SHP77 treated with DMSO at 0.1 percent for 48 hours (cell line): ENCODE data around the gene TSPO2.
"Not testable (repeated sequence)": the region's sequence is repeated elsewhere in the genome, so short reads cannot be mapped to it uniquely, and the experiment has no call there.

Source experiments
- DNase-seq: peaks from one replicate; lab custom pipeline; 2025; lab: John Stamatoyannopoulos, UW

The TSPO2 gene

GRCh38 chr6:41042226-41043055 lies at the start of gene TSPO2:
Gene TSPO2 (plus strand): TSS chr6:41042467. CDS start chr6:41042986, 519 bp downstream.
- DNase-seq, result no peak

- DNase-seq, result no peak
Observed at GRCh38 chr6:40992746-40993145, 49.5 kb upstream of the TSPO2 start.

- DNase-seq, result peak; percentile 2
Observed at GRCh38 chr6:40996591-40997233, 45.6 kb upstream of the TSPO2 start.

- DNase-seq, result no peak
Observed at GRCh38 chr6:40997234-40997957, 44.9 kb upstream of the TSPO2 start.

- DNase-seq, result no peak
Observed at GRCh38 chr6:40998661-40999060, 43.6 kb upstream of the TSPO2 start.

- DNase-seq, result no peak
Observed at GRCh38 chr6:40999569-40999968, 42.7 kb upstream of the TSPO2 start.

- no peak for DNase-seq
Observed at GRCh38 chr6:41000248-41000647, 42.0 kb upstream of the TSPO2 start.

- no peak for DNase-seq
Observed at GRCh38 chr6:41002168-41002567, 40.1 kb upstream of the TSPO2 start.

- peak; percentile 55 for DNase-seq
Observed at GRCh38 chr6:41006217-41006616, 36.0 kb upstream of the TSPO2 start.

- not testable (repeated sequence) for DNase-seq
Observed at GRCh38 chr6:41006980-41007379, 35.3 kb upstream of the TSPO2 start.

GRCh38 chr6:41008011-41008410 lies 34.3 kb upstream of the TSPO2 start:
- DNase-seq, result no peak

- no peak for DNase-seq
Observed at GRCh38 chr6:41009669-41010068, 32.6 kb upstream of the TSPO2 start.

- DNase-seq, result no peak
Observed at GRCh38 chr6:41011673-41012072, 30.6 kb upstream of the TSPO2 start.

- no peak for DNase-seq
Observed at GRCh38 chr6:41013466-41014153, 28.7 kb upstream of the TSPO2 start.

GRCh38 chr6:41014780-41015179 lies 27.5 kb upstream of the TSPO2 start:
- no peak for DNase-seq

- not testable (repeated sequence) for DNase-seq
Observed at GRCh38 chr6:41015860-41016259, 26.4 kb upstream of the TSPO2 start.

- no peak for DNase-seq
Observed at GRCh38 chr6:41017663-41018062, 24.6 kb upstream of the TSPO2 start.

- DNase-seq, result no peak
Observed at GRCh38 chr6:41021832-41022231, 20.4 kb upstream of the TSPO2 start.

- no peak for DNase-seq
Observed at GRCh38 chr6:41022294-41022693, 20.0 kb upstream of the TSPO2 start.

GRCh38 chr6:41023114-41023513 lies 19.2 kb upstream of the TSPO2 start:
- no peak for DNase-seq

GRCh38 chr6:41025966-41026530 lies 16.2 kb upstream of the TSPO2 start:
- no peak for DNase-seq

GRCh38 chr6:41027241-41027640 lies 15.0 kb upstream of the TSPO2 start:
- DNase-seq, result no peak
